ENCODE data around the gene GRID2.
"Not testable (repeated sequence)": the region's sequence is repeated elsewhere in the genome, so short reads cannot be mapped to it uniquely, and the experiment has no call there.

DNA sequence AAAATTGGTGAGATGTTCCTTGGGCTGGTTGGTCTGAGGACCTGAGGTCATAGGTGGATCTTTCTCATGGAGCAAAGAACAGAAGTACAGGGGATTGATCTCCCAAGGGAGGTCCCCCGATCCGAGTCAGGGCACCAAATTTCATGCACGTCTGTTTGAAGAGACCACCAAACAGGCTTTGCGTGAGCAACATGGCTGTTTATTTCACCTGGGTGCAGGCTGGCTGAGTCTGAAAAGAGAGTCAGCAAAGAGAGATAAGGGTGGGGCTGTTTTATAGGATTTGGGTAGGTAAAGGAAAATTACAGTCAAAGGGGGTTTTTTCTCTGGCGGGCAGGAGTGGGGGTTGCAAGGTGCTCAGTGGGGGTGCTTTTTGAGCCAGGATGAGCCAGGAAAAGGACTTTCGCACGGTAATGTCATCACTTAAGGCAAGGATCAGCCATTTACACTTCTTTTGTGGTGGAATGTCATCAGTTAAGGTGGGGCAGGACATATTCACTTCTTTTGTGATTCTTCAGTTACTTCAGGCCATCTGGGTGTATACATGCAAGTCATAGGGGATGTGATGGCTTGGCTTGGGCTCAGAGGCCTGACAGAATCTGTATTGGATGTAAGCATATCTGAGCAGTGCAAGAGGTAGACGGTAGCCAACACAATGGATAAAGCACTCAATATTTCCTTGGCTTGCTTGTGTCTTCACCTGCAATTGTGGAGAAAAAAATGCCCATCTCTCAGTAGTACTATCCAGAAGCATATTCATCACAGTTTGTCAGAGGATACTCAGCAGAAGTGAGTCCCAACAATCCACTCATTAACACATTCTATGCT lies 26.5 kb upstream of the GRID2 start:
- TF ChIP-seq, protein P1, sequence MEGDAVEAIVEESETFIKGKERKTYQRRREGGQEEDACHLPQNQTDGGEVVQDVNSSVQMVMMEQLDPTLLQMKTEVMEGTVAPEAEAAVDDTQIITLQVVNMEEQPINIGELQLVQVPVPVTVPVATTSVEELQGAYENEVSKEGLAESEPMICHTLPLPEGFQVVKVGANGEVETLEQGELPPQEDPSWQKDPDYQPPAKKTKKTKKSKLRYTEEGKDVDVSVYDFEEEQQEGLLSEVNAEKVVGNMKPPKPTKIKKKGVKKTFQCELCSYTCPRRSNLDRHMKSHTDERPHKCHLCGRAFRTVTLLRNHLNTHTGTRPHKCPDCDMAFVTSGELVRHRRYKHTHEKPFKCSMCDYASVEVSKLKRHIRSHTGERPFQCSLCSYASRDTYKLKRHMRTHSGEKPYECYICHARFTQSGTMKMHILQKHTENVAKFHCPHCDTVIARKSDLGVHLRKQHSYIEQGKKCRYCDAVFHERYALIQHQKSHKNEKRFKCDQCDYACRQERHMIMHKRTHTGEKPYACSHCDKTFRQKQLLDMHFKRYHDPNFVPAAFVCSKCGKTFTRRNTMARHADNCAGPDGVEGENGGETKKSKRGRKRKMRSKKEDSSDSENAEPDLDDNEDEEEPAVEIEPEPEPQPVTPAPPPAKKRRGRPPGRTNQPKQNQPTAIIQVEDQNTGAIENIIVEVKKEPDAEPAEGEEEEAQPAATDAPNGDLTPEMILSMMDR (CRISPR knock-in tag; IDR thresholded peaks at IDR 0.05), result not testable (repeated sequence)
- TF ChIP-seq NFE2 (CRISPR knock-in tag; IDR thresholded peaks at IDR 0.05); ETV5 (CRISPR knock-in tag; IDR thresholded peaks at IDR 0.05; ENCODE audit: borderline replicate concordance); RAD21 (CRISPR knock-in tag; IDR thresholded peaks at IDR 0.05); NFE2L2 (IDR thresholded peaks at IDR 0.05; ENCODE audit: low read length); GABPB1 (CRISPR knock-in tag; IDR thresholded peaks at IDR 0.05); HNRNPH1 (optimal IDR thresholded peaks at IDR 0.05; ENCODE audit: low read depth, low read length); POLR2A (IDR thresholded peaks at IDR 0.05; ENCODE audit: insufficient read depth in 1 of 2, low read depth in 2 of 2, low read length in 2 of 2); NRL (CRISPR knock-in tag; IDR thresholded peaks at IDR 0.05; ENCODE audit: borderline replicate concordance); CBX5 (CRISPR knock-in tag; IDR thresholded peaks at IDR 0.05; ENCODE audit: borderline replicate concordance): not testable (repeated sequence)
- TF ChIP-seq, protein P2, sequence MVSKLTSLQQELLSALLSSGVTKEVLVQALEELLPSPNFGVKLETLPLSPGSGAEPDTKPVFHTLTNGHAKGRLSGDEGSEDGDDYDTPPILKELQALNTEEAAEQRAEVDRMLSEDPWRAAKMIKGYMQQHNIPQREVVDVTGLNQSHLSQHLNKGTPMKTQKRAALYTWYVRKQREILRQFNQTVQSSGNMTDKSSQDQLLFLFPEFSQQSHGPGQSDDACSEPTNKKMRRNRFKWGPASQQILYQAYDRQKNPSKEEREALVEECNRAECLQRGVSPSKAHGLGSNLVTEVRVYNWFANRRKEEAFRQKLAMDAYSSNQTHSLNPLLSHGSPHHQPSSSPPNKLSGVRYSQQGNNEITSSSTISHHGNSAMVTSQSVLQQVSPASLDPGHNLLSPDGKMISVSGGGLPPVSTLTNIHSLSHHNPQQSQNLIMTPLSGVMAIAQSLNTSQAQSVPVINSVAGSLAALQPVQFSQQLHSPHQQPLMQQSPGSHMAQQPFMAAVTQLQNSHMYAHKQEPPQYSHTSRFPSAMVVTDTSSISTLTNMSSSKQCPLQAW (CRISPR knock-in tag; IDR thresholded peaks at IDR 0.05), result not testable (repeated sequence)
- TF ChIP-seq, protein P3, sequence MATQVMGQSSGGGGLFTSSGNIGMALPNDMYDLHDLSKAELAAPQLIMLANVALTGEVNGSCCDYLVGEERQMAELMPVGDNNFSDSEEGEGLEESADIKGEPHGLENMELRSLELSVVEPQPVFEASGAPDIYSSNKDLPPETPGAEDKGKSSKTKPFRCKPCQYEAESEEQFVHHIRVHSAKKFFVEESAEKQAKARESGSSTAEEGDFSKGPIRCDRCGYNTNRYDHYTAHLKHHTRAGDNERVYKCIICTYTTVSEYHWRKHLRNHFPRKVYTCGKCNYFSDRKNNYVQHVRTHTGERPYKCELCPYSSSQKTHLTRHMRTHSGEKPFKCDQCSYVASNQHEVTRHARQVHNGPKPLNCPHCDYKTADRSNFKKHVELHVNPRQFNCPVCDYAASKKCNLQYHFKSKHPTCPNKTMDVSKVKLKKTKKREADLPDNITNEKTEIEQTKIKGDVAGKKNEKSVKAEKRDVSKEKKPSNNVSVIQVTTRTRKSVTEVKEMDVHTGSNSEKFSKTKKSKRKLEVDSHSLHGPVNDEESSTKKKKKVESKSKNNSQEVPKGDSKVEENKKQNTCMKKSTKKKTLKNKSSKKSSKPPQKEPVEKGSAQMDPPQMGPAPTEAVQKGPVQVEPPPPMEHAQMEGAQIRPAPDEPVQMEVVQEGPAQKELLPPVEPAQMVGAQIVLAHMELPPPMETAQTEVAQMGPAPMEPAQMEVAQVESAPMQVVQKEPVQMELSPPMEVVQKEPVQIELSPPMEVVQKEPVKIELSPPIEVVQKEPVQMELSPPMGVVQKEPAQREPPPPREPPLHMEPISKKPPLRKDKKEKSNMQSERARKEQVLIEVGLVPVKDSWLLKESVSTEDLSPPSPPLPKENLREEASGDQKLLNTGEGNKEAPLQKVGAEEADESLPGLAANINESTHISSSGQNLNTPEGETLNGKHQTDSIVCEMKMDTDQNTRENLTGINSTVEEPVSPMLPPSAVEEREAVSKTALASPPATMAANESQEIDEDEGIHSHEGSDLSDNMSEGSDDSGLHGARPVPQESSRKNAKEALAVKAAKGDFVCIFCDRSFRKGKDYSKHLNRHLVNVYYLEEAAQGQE (IDR thresholded peaks at IDR 0.05; ENCODE audit: borderline replicate concordance in 1 of 2, low read depth in 1 of 2, low read length in 2 of 2), result not testable (repeated sequence)
- TF ChIP-seq, protein P4, sequence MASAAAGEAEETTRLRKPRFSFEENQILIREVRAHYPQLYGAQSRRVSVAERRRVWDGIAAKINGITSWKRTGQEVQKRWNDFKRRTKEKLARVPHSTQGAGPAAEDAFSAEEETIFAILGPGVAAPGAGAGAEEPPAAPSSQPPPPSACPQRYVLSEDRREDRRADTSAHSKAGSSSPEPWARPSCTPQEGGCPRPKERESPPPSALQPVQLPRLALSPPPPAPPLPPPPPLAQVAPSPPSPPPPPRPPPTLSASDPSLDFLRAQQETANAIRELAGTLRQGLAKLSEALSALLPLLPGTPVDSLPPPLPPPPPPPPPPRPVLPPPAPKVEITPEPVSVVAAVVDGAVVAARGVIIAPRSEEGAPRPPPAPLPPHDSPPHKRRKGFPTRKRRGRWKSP (CRISPR knock-in tag; IDR thresholded peaks at IDR 0.05), result not testable (repeated sequence)

Measured in HepG2 (cell line).